Measurements from ENCODE around the gene HDAC11.

HDAC11 gene

DNA sequence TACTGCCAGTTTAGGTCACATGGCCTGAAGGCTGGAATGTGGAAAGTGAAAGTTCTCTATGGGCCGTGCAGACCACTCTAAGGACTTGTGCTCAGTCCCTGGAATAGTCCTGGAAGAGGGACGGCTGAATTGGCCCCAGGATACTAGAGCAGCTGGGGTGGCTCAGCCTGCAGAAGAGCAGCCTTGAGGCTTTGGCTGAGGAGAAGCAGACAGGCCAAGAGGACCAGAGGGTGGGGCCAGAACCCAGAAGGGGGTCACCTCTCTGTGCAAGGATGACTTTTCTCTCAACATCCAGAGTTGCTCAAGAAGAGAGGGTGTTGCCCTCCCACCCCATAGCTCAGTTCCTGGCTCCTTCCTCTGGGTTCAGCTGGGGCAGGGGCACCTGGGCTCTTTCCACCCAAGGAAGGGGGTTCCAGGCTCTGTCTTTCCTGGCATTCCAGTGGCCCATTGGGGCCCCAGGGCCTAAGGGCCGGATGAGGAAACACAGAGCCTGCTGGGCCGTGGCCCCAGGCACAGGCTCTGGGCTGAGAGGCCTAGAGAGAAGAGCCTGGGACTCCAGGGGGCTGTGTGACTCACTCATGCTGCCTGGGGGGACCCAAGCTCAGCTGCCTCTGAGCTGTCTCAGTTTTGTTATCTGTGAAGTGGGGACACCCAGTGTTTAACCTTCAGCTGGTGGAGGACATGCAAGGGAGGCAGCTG is 60.3 kb downstream of the HDAC11 start:
- no peak for DNase-seq (ENCODE audit: low read depth in 3 of 3)

GRCh38 chr3:13541691-13542090 is 61.6 kb downstream of the HDAC11 start:
- DNase-seq (ENCODE audit: low read depth in 3 of 3) = no peak

GRCh38 chr3:13542142-13542541 is 62.0 kb downstream of the HDAC11 start:
- DNase-seq (ENCODE audit: low read depth in 3 of 3) = no peak

GRCh38 chr3:13543253-13543652 is 63.1 kb downstream of the HDAC11 start:
- no peak for DNase-seq (ENCODE audit: low read depth in 3 of 3)

- DNase-seq (ENCODE audit: low read depth in 3 of 3) = peak in 2 of 3 experiments; percentile 17 to 59
Measured at GRCh38 chr3:13544293-13544831, 64.3 kb downstream of the HDAC11 start.

GRCh38 chr3:13544951-13545651 is 65.0 kb downstream of the HDAC11 start:
- DNase-seq (ENCODE audit: low read depth in 3 of 3) = no peak

- DNase-seq (ENCODE audit: low read depth in 3 of 3) = no peak
Measured at GRCh38 chr3:13545952-13546454, 65.9 kb downstream of the HDAC11 start.

GRCh38 chr3:13546667-13547171 is 66.6 kb downstream of the HDAC11 start:
- DNase-seq (ENCODE audit: low read depth in 3 of 3) = no peak

GRCh38 chr3:13547591-13548371 is 67.7 kb downstream of the HDAC11 start:
- DNase-seq (ENCODE audit: low read depth in 3 of 3) = no peak

DNA sequence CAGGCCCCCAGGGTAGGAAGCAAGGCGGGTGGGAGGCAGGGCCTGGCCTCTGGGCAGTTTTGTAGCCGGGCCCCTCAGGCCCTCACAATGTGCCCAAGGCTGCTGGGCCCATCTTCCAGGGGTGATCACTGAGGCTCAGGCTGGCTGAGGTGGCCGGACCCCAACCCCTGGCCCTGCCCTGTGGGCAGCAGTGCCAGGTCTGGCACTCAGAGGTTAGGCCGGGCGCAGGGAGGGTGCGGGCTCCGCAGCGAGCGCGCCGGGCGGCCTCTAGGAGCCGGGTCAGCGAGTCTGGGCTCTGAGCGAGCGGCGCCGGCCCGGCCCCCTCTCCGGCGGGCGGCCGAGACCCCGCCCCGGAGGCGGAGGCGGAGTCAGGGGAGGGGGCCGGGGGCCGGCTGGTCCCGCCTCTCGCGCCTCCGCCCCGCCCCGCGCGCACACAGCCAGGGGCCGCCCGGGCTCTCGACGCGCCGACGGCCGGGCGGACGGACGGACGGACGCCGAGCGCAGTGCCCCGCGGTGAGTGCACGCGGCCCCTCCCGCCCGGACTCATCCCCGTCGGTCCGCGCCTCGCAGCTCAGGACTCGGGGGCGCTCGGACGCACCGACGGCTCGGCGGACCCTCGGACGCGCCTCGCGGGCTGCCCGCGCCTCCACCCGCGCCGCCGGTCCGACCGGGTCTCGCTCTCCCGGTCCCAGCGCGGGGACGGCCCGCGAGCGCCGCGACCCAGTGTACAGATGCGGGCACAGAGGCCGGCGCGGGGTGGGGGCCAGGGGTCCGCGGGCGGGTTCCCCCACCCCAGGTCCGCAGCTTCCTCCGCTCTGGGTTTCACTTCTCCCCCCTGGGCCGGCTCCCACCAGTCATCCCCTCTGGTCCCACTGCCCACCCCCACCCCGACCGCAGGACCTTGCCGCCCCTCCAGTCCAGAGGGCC is 68.9 kb downstream of the HDAC11 start, which contains the start of gene FBLN2:
Gene FBLN2 (plus strand): TSS at position 430 of the 927 bp plus-strand sequence. CDS start 21,231 bp downstream, outside the sequence.
- DNase-seq (ENCODE audit: low read depth in 3 of 3) = peak in 1 of 3 experiments; percentile 20

DNA sequence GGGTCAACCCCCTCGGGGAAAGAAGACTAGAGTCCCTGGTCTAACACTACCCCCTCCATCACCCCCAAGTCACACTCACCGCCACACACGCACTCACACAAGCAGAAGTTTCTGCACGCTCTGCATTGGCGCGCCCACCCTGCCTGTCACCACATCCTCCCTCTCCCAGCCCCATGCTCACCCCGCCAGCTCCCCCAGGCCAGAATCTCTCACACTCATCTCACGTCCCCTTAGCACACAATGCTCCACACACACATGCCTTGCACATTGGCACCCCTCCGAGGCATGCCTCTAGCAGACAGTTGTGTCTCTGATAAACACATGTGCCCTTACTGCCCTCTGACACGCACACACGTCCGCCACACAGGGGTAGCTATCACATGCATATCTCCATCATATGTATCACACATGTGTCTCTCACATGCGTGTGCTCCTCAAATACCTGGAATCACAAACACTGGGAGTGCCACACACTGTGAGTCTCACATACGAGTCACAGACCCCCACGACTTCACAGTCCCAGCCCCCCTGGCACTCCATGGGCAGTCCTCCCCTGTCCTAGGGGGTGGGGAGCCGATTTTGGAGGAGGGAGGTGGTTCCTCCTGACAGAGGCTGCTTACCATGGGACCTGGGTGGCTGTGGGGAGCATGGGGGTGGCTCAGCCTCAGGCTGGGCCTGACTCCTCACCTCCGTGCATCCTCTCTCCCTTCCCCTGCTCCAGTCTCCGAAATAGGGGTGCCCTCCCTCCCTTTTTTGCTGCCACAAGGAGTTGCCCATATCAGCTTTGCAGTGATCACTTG is 69.7 kb downstream of the HDAC11 start:
- no peak for DNase-seq (ENCODE audit: low read depth in 3 of 3)

DNA sequence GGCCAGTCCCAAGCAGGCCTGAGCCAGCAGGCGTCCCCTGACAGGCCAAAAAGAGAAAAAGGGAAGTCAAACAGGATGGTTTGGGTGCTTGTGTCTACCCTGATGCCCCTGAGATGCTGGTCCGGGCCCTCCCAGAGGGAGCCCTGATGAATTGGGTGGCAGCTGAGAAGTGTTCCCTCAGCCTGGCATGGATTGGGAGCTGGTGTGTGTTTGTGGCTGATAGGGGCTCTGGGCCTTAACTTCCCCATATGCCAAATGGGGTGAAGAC is 70.3 kb downstream of the HDAC11 start:
- no peak for DNase-seq (ENCODE audit: low read depth in 3 of 3)

GRCh38 chr3:13550791-13551360 is 70.8 kb downstream of the HDAC11 start:
- no peak for DNase-seq (ENCODE audit: low read depth in 3 of 3)

DNA sequence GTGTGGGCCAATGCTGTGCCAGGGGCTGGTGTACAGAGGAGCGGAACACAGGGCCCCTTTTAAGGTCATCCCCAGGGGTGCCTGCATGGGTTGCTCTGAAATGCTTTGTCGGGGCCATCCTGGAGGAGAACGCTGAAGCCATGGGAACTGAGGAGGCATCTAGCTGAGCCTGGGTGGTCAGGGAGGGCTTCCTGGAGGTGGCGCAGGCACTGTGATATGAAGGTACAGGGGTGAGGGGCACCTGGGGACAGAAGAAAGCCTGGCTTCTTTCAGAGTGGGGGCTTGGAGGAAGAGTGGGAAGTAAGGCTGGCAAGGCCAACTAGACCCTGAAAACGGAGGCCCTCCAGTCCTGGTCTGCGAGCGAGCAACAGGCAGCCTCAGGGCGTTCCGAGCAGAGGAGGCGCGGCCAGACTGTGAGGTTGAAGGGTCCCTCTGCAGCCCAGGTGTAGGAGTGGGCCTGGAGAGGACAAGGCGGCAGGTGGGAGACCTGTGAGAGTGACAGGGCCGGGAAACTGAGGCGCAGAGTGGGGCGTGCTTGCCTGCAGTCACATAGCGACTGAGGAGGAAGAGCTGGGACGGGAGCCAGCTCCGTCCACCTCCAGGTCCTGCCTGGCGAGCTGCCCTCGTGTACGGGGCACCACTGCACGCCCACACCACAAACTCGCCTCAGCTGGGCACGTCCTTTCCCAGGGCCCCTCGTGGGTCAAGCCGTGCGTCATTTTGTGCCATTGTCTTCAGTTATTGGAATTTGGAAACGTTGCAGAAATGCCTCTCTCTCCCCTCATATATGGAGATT is 72.9 kb downstream of the HDAC11 start:
- DNase-seq (ENCODE audit: low read depth in 3 of 3) = no peak

DNA sequence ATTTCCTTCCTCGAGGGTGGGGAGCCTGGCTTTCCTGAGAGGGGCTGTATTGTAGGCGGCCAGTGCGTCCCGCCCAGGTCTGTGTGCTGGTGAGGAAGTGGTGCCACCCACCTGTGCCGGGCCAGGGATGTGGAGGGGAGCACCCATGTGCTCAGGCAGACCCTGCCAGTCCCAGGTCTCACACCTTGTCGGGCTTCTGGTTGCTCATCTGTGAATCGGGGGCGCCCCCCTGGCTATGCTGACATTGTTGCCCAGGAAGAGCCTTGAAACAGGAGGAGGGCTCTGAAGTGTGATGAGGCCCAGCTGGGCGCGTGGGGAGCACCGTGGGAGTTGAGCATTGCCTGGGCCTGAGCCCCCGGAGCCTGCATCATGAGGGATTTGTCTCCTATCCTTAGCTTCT is 73.6 kb downstream of the HDAC11 start:
- no peak for DNase-seq (ENCODE audit: low read depth in 3 of 3)

GRCh38 chr3:13555753-13556152 is 75.6 kb downstream of the HDAC11 start:
- no peak for DNase-seq (ENCODE audit: low read depth in 3 of 3)
